ENCODE data around the gene SH3BGRL3. TPM values are rescaled to one million over a fixed set of nuclear protein-coding genes. Genes with fewer than 3 reads are reported as not detected.

SH3BGRL3 gene
- total RNA-seq, 1 donor from 2014 or later = 4.2 TPM

DNA sequence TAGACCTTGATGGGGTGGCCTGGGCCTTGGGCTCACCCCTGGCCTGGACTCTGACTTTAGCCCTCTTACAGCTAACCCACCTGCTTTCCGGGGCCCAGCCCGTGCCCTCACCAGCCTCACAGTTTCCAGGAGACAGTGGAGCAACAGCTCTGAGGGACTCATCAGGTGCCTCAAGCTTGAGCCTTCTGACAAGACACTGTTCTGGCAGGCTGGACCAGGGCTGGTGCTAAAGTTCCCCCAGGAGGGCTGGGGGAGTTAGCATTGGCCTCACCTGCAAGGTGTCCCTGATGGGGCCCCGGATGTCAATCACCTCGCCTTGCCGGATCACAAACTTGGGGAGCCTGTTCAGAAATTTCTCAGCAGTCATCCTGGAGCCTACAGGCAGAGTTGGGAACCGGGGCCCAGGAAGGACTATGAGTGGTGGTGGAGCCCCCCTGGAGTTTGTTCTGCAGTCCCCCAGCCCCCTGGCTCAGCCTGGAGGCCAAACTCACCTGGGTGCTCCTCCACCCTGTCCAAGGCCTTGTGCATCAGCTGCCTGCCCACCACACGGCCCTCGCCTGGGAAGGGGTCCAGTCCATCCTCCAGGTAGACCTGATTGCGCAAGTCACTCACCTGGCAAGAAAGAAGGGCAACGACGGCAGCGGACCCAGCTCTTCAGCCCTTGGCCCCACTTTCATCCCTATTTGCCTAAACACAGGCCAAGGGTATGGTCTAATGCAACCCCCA lies 4.1 kb downstream of the SH3BGRL3 start:
- Histone ChIP-seq H3K27me3 (ENCODE audit: control insufficient read depth in 3 of 3, insufficient read depth in 3 of 3, low read length in 3 of 3) (no peaks in the 10 kb centered on the region), H3K27ac (ENCODE audit: low read depth, low read length) (peak overlapping the region; percentile 74), H3K36me3 (ENCODE audit: control insufficient read depth in 3 of 3, insufficient read depth in 3 of 3, low read length in 3 of 3) (peaks cover 12 to 17% (median 12%) of the 10 kb centered on the region in 3 donors), H3K9me3 (ENCODE audit: control insufficient read depth in 3 of 3, low read length in 3 of 3) (no peaks in the 10 kb centered on the region), H3K4me1 (ENCODE audit: control insufficient read depth in 3 of 3, insufficient read depth in 3 of 3, low read length in 3 of 3) (peaks cover 52 to 88% (median 77%) of the 10 kb centered on the region in 3 donors), H3K4me3 (ENCODE audit: low read length in 3 of 3) (peak overlapping the region in 1 of 3 donors; percentile 1), H3K9ac (ENCODE audit: low read depth in 1 of 3, low read length in 3 of 3) (peak overlapping the region; percentile 12 to 59 (median 57))

DNA sequence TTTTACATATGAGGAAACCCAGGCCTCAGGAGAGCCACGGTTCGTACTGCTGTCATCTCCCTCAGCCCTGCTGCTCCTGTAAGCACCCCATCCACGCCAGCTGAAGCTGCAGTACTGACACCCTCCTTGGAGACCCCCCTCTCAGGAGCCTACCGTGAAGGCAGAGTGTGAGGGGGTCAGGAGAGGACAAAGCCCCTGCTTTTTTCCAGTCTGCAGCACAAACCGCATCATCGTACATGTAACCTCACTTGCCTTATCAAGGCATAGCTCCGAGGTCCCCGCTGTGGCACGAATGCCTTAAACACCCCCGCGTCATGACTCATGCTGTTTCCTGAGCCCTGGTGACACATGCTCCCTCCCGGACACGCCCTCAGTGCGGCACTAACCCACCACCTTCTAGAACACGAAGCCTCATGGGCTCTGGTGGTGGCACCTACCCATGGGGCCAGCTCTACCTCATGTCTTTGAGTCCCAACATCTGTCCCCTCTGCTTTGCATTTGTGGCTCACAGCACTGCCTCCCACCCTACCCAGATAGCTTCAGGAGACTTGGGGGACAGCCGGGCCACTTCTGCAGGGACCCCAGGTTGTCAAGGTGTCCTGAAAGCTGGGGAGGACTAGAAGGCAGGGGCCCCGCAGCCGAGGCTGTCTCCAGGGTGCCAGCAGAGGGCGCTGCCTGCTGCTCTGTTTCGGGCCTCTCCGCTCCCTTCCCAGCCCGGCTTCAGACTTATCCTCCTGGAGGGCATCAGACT lies 4.9 kb downstream of the SH3BGRL3 start:
- Histone ChIP-seq H3K4me1 (ENCODE audit: control insufficient read depth in 3 of 3, insufficient read depth in 3 of 3, low read length in 3 of 3) (peaks cover 50 to 88% (median 77%) of the 10 kb centered on the region in 3 donors), H3K9ac (ENCODE audit: low read depth in 1 of 3, low read length in 3 of 3) (peak overlapping the region; percentile 14 to 59 (median 57)), H3K36me3 (ENCODE audit: control insufficient read depth in 3 of 3, insufficient read depth in 3 of 3, low read length in 3 of 3) (peaks cover 6 to 11% (median 10%) of the 10 kb centered on the region in 3 donors), H3K4me3 (ENCODE audit: low read length in 3 of 3) (peak overlapping the region in 1 of 3 donors; percentile 1), H3K27ac (ENCODE audit: low read depth, low read length) (peak overlapping the region; percentile 74), H3K9me3 (ENCODE audit: control insufficient read depth in 3 of 3, low read length in 3 of 3) (no peaks in the 10 kb centered on the region), H3K27me3 (ENCODE audit: control insufficient read depth in 3 of 3, insufficient read depth in 3 of 3, low read length in 3 of 3) (no peaks in the 10 kb centered on the region)

DNA sequence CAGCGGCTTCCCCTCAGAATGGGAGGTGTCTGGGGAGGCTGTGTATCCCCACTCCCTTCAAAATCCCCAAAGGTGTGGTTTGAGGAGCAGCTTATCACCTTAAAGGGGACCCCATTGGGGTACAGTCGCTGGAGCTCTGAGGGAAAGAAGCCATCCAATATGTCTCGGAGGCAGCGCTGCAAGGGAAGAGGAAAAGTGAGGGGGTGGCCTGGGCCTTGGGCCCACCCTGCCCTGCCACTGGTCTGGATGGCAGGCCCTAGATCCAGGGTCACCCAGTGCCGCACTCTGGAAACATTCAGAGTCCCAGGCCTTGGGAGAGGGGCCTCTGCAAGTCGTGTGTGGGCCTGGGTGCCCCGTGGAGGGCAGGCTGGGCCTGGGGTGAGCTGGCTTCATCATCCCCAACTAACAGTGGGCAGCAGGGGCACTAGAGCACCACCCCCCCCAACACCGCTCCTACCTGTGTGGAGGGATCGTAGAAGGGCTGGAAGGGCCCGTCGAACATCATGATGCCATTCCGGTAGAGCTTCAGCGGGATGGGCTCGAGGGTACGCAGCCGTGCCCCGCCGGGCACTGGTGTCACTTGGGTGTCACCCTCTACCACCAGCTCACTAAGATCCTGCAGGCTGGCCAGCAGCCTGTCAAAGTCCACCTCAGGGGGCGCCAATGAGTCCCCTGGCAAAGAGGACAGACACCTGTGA lies 5.6 kb downstream of the SH3BGRL3 start:
- peak overlapping the region; percentile 74 for H3K27ac ChIP-seq (ENCODE audit: low read depth, low read length)
- H3K4me1 ChIP-seq (ENCODE audit: control insufficient read depth in 3 of 3, insufficient read depth in 3 of 3, low read length in 3 of 3) = peaks cover 54 to 92% (median 70%) of the 10 kb centered on the region in 3 donors
- peak overlapping the region in 1 of 3 donors; percentile 13 for H3K4me3 ChIP-seq (ENCODE audit: low read length in 3 of 3)
- H3K36me3 ChIP-seq (ENCODE audit: control insufficient read depth in 3 of 3, insufficient read depth in 3 of 3, low read length in 3 of 3) = peaks cover 6 to 11% (median 10%) of the 10 kb centered on the region in 3 donors
- no peaks in the 10 kb centered on the region for H3K27me3 ChIP-seq (ENCODE audit: control insufficient read depth in 3 of 3, insufficient read depth in 3 of 3, low read length in 3 of 3)
- H3K9me3 ChIP-seq (ENCODE audit: control insufficient read depth in 3 of 3, low read length in 3 of 3) = no peaks in the 10 kb centered on the region
- H3K9ac ChIP-seq (ENCODE audit: low read depth in 1 of 3, low read length in 3 of 3) = peak overlapping the region in 2 of 3 donors; percentile 14 to 57

DNA sequence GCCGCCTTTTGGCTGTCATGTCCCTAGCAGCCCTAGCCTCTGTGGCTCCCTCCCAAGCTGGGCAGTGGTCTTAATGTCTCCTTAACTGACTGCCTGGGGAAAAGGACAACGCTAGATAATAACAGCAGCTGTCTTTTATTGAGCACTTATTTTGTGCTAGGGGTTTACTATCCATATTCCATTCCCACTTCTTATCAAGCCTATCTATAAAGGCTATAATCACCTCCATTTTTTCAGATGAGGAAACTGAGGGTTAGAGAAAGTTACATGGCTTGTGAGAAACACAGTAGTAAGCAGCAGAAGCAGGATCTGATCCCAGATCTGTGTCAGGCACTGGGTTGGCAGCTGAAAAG lies 6.2 kb downstream of the SH3BGRL3 start:
- Histone ChIP-seq H3K36me3 (ENCODE audit: control insufficient read depth in 3 of 3, insufficient read depth in 3 of 3, low read length in 3 of 3) (peaks cover 6 to 10% (median 8%) of the 10 kb centered on the region in 3 donors), H3K27me3 (ENCODE audit: control insufficient read depth in 3 of 3, insufficient read depth in 3 of 3, low read length in 3 of 3) (no peaks in the 10 kb centered on the region), H3K4me1 (ENCODE audit: control insufficient read depth in 3 of 3, insufficient read depth in 3 of 3, low read length in 3 of 3) (peaks cover 55 to 92% (median 70%) of the 10 kb centered on the region in 3 donors), H3K27ac (ENCODE audit: low read depth, low read length) (peak overlapping the region; percentile 74), H3K4me3 (ENCODE audit: low read length in 3 of 3) (no peak overlapping the region), H3K9me3 (ENCODE audit: control insufficient read depth in 3 of 3, low read length in 3 of 3) (no peaks in the 10 kb centered on the region), H3K9ac (ENCODE audit: low read depth in 1 of 3, low read length in 3 of 3) (no peak overlapping the region)

DNA sequence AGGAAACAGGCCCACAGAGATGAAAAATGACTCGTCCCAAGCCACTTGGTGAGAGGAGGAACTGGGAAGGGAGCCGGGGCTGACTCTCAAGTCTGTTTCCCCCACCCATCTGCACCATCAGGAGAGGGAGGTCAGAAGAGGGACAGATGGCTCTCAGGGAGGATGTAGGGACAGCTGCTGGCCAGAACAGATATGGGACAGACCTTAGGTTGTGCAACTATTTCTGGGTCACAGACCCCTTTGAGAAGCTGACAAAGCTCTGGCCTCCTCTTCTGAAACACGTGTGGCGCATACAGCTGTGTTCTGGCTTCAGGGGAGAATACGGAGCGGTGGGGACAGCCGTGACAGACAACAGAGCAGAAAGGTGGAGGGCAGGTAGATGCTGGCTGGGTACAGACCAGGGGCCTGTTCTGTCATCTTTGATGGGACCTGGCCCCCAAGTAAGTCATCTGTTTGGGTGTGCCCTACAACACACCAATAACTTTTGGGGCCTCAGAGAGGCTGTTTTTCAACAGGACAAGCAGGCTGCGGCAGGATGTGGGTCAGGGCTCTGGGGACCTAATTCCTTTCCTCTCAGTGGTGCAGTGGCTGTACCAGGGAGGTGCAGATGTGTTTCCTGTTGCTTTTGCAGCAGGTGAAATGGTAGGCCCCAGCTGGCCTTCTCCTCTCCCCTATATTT lies 7.3 kb downstream of the SH3BGRL3 start:
- peaks cover 54 to 93% (median 63%) of the 10 kb centered on the region in 3 donors for H3K4me1 ChIP-seq (ENCODE audit: control insufficient read depth in 3 of 3, insufficient read depth in 3 of 3, low read length in 3 of 3)
- H3K9me3 ChIP-seq (ENCODE audit: control insufficient read depth in 3 of 3, low read length in 3 of 3) = no peaks in the 10 kb centered on the region

DNA sequence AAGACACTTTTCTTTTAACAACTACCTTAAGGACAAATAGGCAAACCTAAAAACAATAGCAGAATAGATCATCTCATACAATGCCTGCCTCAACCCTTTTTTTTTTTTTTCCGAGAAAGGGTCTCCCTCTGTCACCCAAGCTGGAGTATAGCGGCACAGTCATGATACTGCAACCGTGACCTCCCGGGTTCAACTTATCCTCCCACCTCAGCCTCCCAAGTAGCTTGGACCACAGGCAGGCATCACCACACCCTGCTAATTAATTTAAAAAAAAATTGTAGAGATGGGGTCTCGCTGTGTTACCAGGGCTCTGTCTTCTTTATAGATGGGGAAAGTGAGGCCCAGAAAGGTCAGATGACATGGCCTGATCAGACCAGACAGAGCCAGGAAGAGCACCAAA lies 7.9 kb downstream of the SH3BGRL3 start:
- Histone ChIP-seq H3K27me3 (ENCODE audit: control insufficient read depth in 3 of 3, insufficient read depth in 3 of 3, low read length in 3 of 3) (no peaks in the 10 kb centered on the region), H3K4me3 (ENCODE audit: low read length in 3 of 3) (no peak overlapping the region), H3K36me3 (ENCODE audit: control insufficient read depth in 3 of 3, insufficient read depth in 3 of 3, low read length in 3 of 3) (peaks cover 0 to 2% (median 0%) of the 10 kb centered on the region in 3 donors), H3K4me1 (ENCODE audit: control insufficient read depth in 3 of 3, insufficient read depth in 3 of 3, low read length in 3 of 3) (peaks cover 54 to 88% (median 59%) of the 10 kb centered on the region in 3 donors), H3K9me3 (ENCODE audit: control insufficient read depth in 3 of 3, low read length in 3 of 3) (no peaks in the 10 kb centered on the region), H3K9ac (ENCODE audit: low read depth in 1 of 3, low read length in 3 of 3) (peak overlapping the region in 1 of 3 donors; percentile 16), H3K27ac (ENCODE audit: low read depth, low read length) (peak overlapping the region; percentile 50)

More for the DNA sequence above, 7.3 kb downstream of the SH3BGRL3 start:
- H3K27ac ChIP-seq (ENCODE audit: low read depth, low read length) = peak overlapping the region; percentile 50
- no peaks in the 10 kb centered on the region for H3K27me3 ChIP-seq (ENCODE audit: control insufficient read depth in 3 of 3, insufficient read depth in 3 of 3, low read length in 3 of 3)
- H3K9ac ChIP-seq (ENCODE audit: low read depth in 1 of 3, low read length in 3 of 3) = peak overlapping the region in 1 of 3 donors; percentile 27
- peaks cover 0 to 2% (median 0%) of the 10 kb centered on the region in 3 donors for H3K36me3 ChIP-seq (ENCODE audit: control insufficient read depth in 3 of 3, insufficient read depth in 3 of 3, low read length in 3 of 3)
- H3K4me3 ChIP-seq (ENCODE audit: low read length in 3 of 3) = peak overlapping the region in 1 of 3 donors; percentile 13

DNA sequence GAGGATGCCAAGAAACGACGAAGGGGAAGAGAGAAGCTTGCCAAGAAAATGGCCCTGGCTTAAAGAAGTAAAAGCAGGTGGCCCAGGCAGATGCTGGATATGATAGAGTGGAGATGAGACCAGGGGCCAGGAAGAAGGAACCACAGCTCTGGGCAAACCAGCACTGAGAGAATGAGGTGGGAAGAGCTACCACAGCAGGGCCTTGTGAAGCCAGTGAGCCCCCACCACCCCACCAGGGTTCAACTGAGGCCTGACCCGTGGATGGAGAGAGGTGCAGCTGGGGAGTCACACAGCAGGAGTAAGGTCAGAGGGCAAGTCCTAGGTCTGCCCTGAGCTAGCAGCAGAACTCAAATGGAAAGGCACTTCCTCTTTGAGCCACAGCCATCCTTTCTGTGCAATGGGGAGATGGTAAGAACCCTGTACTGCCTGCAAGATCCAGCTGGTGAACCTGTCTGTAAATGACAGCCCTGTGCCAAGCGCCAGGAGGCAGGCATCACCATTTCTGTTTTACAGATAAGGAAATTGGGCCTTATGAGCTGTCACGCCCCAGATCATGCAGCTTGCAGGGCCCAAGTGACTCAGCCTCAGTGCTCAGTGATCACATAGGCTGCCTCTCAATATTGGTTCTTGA lies 8.5 kb downstream of the SH3BGRL3 start:
- H3K27me3 ChIP-seq (ENCODE audit: control insufficient read depth in 3 of 3, insufficient read depth in 3 of 3, low read length in 3 of 3) = no peaks in the 10 kb centered on the region
- H3K9me3 ChIP-seq (ENCODE audit: control insufficient read depth in 3 of 3, low read length in 3 of 3) = no peaks in the 10 kb centered on the region
- peaks cover 0 to 2% (median 0%) of the 10 kb centered on the region in 3 donors for H3K36me3 ChIP-seq (ENCODE audit: control insufficient read depth in 3 of 3, insufficient read depth in 3 of 3, low read length in 3 of 3)
- peaks cover 54 to 82% (median 55%) of the 10 kb centered on the region in 3 donors for H3K4me1 ChIP-seq (ENCODE audit: control insufficient read depth in 3 of 3, insufficient read depth in 3 of 3, low read length in 3 of 3)
- H3K4me3 ChIP-seq (ENCODE audit: low read length in 3 of 3) = no peak overlapping the region
- H3K27ac ChIP-seq (ENCODE audit: low read depth, low read length) = peak overlapping the region; percentile 45
- peak overlapping the region in 1 of 3 donors; percentile 45 for H3K9ac ChIP-seq (ENCODE audit: low read depth in 1 of 3, low read length in 3 of 3)

DNA sequence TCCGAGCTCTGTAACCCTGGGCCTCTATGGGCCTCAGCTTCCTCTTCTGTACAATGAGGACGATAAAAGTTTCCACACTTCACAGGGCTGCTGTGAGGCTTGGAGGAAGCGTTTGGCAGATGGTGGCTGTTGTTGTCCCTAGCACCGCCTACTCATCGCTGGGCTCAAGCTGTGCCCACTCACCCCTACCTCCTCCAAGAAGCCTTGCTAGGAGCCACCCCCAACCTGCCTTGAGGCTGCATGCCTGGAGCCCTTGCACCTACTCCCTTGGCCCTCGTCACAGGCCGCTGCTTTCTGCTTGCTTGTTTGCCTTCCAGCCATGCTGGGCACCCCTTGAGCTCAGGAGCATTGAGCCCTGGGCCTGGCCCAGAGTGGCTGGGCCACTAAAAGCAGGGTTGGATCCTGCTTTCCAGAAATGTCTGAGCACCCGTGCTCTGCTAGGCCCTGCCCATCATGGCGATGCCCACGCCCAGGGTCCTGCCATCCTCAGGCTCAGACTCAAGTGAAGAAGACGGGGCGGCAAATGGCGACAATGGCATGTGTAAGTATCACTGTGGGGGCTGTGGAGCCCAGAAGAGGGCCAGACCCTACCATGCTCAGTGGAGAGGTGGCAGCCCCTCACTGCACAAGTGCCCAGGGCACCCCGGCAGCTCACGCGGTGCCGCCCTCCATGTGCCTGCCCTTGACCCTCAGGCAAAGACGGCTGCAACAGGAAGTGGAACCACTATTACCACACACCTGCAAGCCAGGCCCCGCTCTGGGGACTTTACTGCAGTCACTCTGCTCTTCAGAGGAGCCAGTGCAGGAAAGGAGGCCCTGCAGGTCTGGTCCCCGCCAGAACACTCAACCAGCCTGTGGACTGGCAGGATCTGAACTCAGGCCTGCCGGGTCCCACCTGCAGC lies 9.5 kb downstream of the SH3BGRL3 start:
- no peaks in the 10 kb centered on the region for H3K9me3 ChIP-seq (ENCODE audit: control insufficient read depth in 3 of 3, low read length in 3 of 3)
- no peak overlapping the region for H3K4me3 ChIP-seq (ENCODE audit: low read length in 3 of 3)
- H3K27me3 ChIP-seq (ENCODE audit: control insufficient read depth in 3 of 3, insufficient read depth in 3 of 3, low read length in 3 of 3) = no peaks in the 10 kb centered on the region
- peak overlapping the region; percentile 45 for H3K27ac ChIP-seq (ENCODE audit: low read depth, low read length)
- H3K36me3 ChIP-seq (ENCODE audit: control insufficient read depth in 3 of 3, insufficient read depth in 3 of 3, low read length in 3 of 3) = no peaks in the 10 kb centered on the region
- peak overlapping the region in 1 of 3 donors; percentile 45 for H3K9ac ChIP-seq (ENCODE audit: low read depth in 1 of 3, low read length in 3 of 3)
- peaks cover 50 to 75% (median 54%) of the 10 kb centered on the region in 3 donors for H3K4me1 ChIP-seq (ENCODE audit: control insufficient read depth in 3 of 3, insufficient read depth in 3 of 3, low read length in 3 of 3)

All from skeletal muscle tissue (tissue), 4 donors.